ENCODE results near the gene MYEOV.

The MYEOV gene

GRCh38 chr11:69343401-69344321 is 49.7 kb downstream of the MYEOV start:
- no peak for FAIRE-seq

DNA sequence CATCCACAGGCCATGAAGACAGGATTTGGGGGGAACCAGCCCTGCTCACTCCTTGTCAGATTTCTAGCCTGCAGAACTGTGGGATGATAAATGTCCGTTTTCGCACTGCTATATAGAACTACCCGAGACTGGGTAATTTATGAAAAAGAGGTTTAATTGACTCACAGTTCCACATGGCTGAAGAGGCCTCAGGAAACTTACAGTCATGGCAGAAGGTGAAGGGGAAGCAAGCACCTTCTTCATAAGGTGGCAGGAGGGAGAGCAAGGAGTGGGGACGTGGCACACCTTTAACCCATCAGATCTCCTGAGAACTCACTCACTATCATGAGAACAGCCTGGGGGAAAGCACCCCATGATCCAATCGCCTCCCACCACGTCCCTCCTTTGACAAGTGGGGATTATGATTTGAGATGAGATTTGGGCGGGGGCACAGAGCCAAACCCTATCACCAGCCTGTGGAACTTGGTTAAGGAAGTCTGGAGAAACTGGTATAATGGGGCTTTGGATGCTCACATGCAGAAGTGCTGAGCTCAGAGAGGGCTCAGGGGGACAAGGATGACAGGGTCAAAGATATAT is 50.7 kb downstream of the MYEOV start:
- no peak for FAIRE-seq
